PFSK-1 (cell line): Measurements from ENCODE around the gene SLC1A2.

Source experiments
- FOXP2 ChIP-seq: optimal IDR thresholded peaks from 2 replicates; pipeline ENCODE3; 2011; ENCODE audit warnings: borderline replicate concordance, control low read depth, inconsistent platforms; ENCODE audit not compliant: insufficient read depth; ENCODE audit errors: extremely low read length, extremely low read depth
- POLR2AphosphoS5 ChIP-seq: IDR thresholded peaks from 2 replicates; pipeline ENCODE4 v1.6.1; 2012; ENCODE audit warnings: low read depth, mild to moderate bottlenecking, control low read depth, low read length, moderate library complexity
- SIN3A ChIP-seq: IDR thresholded peaks from 2 replicates; pipeline ENCODE4 v1.6.1; 2012; ENCODE audit warnings: mild to moderate bottlenecking, low read length, moderate library complexity, borderline replicate concordance; ENCODE audit not compliant: insufficient read depth
- TAF1 ChIP-seq: IDR thresholded peaks from 2 replicates; pipeline ENCODE4 v1.6.1; 2012; ENCODE audit warnings: low read length, control low read depth, borderline replicate concordance; ENCODE audit not compliant: insufficient read depth
- TF ChIP-seq, protein P1 (sequence below), 2 experiments: IDR thresholded peaks; 2 replicates each; pipeline versions ENCODE4 v1.6.1 to v1.8.0; 2011 to 2012; ENCODE audit warnings: low read depth in 2 of 2, low read length in 2 of 2, control low read depth in 1 of 2, inconsistent platforms in 1 of 2, mild to moderate bottlenecking in 1 of 2, moderate library complexity in 1 of 2; ENCODE audit not compliant: insufficient read depth in 1 of 2

SLC1A2 gene

GRCh38 chr11:35204614-35205013 is 214.7 kb downstream of the SLC1A2 start:
- TF ChIP-seq SIN3A (no peak), FOXP2 (no peak), TAF1 (no peak), POLR2AphosphoS5 (no peak)
- TF ChIP-seq, protein P1, sequence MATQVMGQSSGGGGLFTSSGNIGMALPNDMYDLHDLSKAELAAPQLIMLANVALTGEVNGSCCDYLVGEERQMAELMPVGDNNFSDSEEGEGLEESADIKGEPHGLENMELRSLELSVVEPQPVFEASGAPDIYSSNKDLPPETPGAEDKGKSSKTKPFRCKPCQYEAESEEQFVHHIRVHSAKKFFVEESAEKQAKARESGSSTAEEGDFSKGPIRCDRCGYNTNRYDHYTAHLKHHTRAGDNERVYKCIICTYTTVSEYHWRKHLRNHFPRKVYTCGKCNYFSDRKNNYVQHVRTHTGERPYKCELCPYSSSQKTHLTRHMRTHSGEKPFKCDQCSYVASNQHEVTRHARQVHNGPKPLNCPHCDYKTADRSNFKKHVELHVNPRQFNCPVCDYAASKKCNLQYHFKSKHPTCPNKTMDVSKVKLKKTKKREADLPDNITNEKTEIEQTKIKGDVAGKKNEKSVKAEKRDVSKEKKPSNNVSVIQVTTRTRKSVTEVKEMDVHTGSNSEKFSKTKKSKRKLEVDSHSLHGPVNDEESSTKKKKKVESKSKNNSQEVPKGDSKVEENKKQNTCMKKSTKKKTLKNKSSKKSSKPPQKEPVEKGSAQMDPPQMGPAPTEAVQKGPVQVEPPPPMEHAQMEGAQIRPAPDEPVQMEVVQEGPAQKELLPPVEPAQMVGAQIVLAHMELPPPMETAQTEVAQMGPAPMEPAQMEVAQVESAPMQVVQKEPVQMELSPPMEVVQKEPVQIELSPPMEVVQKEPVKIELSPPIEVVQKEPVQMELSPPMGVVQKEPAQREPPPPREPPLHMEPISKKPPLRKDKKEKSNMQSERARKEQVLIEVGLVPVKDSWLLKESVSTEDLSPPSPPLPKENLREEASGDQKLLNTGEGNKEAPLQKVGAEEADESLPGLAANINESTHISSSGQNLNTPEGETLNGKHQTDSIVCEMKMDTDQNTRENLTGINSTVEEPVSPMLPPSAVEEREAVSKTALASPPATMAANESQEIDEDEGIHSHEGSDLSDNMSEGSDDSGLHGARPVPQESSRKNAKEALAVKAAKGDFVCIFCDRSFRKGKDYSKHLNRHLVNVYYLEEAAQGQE (IDR thresholded peaks at IDR 0.05; ENCODE audit: insufficient read depth in 1 of 2, low read depth in 2 of 2, low read length in 2 of 2) = no peak
